HepG2 (cell line): Measurements from ENCODE around the gene GARIN5A. TPM values are rescaled to one million over a fixed set of nuclear protein-coding genes. Genes with fewer than 3 reads are reported as not detected.

Experiments used
- ASH2L ChIP-seq: fragments of 300-600, 200-600 bp; sonication (generic); IDR thresholded peaks from 2 replicates; pipeline ENCODE4 v1.7.0; 2017; ENCODE audit warnings: low read depth, mild to moderate bottlenecking, moderate library complexity, mixed read lengths, low read length; ENCODE audit not compliant: insufficient read length
- CBX1 ChIP-seq: IDR thresholded peaks from one replicate; pipeline ENCODE4 v1.6.1; 2016; ENCODE audit warnings: antibody characterized with exemption, low read depth
- GATAD2A ChIP-seq: IDR thresholded peaks from 2 replicates; pipeline ENCODE4 v1.6.1; 2016
- HCFC1 ChIP-seq: fragments of 150-350 bp; IDR thresholded peaks from 2 replicates; pipeline ENCODE4 v1.6.1; 2014; ENCODE audit warnings: low read depth, low read length
- MAFG ChIP-seq: sonication (generic); formaldehyde crosslinking; IDR thresholded peaks from 2 replicates; pipeline ENCODE4 v1.5.1; 2020; ENCODE audit warnings: mild to moderate bottlenecking, missing genetic modification reagents
- NFE2 ChIP-seq: sonication (generic); formaldehyde crosslinking; IDR thresholded peaks from 2 replicates; pipeline ENCODE4 v1.4.0; 2020; ENCODE audit warnings: missing genetic modification reagents
- NR1H2 ChIP-seq: sonication (generic); formaldehyde crosslinking; IDR thresholded peaks from 2 replicates; pipeline ENCODE4 v1.8.1; 2022; ENCODE audit warnings: low read depth, missing genetic modification reagents, borderline replicate concordance
- NR2C2 ChIP-seq: sonication (generic); formaldehyde crosslinking; IDR thresholded peaks from 2 replicates; pipeline ENCODE4 v1.4.0; 2020; ENCODE audit warnings: missing genetic modification reagents, mild to moderate bottlenecking, moderate library complexity, borderline replicate concordance
- REL ChIP-seq: sonication (generic); formaldehyde crosslinking; conservative IDR thresholded peaks from 2 replicates; pipeline ENCODE4 v1.8.0; 2022; ENCODE audit warnings: mild to moderate bottlenecking, missing genetic modification reagents, moderate library complexity
- RFXAP ChIP-seq: sonication (generic); formaldehyde crosslinking; IDR thresholded peaks from 2 replicates; pipeline ENCODE4 v1.4.0; 2020; ENCODE audit warnings: missing genetic modification reagents, borderline replicate concordance
- RNF219 ChIP-seq: sonication (generic); formaldehyde crosslinking; IDR thresholded peaks from 2 replicates; pipeline ENCODE4 v1.5.0; 2020; ENCODE audit warnings: mild to moderate bottlenecking, missing genetic modification reagents
- RXRA ChIP-seq: sonication (generic); formaldehyde crosslinking; IDR thresholded peaks from 2 replicates; pipeline ENCODE4 v1.5.1; 2020; ENCODE audit warnings: missing genetic modification reagents
- SAFB2 ChIP-seq: sonication (generic); formaldehyde crosslinking; IDR thresholded peaks from 2 replicates; pipeline ENCODE4 v1.5.1; 2020; ENCODE audit warnings: missing genetic modification reagents, low read depth, mild to moderate bottlenecking, borderline replicate concordance
- SCMH1 ChIP-seq: sonication (generic); formaldehyde crosslinking; IDR thresholded peaks from 2 replicates; pipeline ENCODE4 v1.9.0; 2021; ENCODE audit warnings: missing genetic modification reagents, mild to moderate bottlenecking, borderline replicate concordance
- SOX6 ChIP-seq, 2 experiments: fragments of 450-650 bp in 1 of 2; sonication (generic) in 1 of 2; formaldehyde crosslinking in 1 of 2; IDR thresholded peaks; 2 replicates each; pipeline versions ENCODE4 v1.4.0 to v1.6.1; 2017 to 2020; ENCODE audit warnings: antibody characterized with exemption in 1 of 2, mild to moderate bottlenecking in 1 of 2, missing genetic modification reagents in 1 of 2
- XBP1 ChIP-seq: sonication (generic); formaldehyde crosslinking; IDR thresholded peaks from 2 replicates; pipeline ENCODE4 v1.5.0; 2020; ENCODE audit warnings: missing genetic modification reagents
- ZFP62 ChIP-seq: sonication (generic); formaldehyde crosslinking; IDR thresholded peaks from 2 replicates; pipeline ENCODE4 v1.4.0; 2020; ENCODE audit warnings: missing genetic modification reagents
- ZNF256 ChIP-seq: sonication (generic); formaldehyde crosslinking; conservative IDR thresholded peaks from 2 replicates; pipeline ENCODE4 v1.4.0; 2020; ENCODE audit warnings: missing genetic modification reagents
- ZNF576 ChIP-seq: sonication (generic); formaldehyde crosslinking; IDR thresholded peaks from 2 replicates; pipeline ENCODE4 v1.4.0; 2020; ENCODE audit warnings: mild to moderate bottlenecking, missing genetic modification reagents
- ZNF687 ChIP-seq: sonication (generic); formaldehyde crosslinking; IDR thresholded peaks from 2 replicates; pipeline ENCODE4 v1.5.1; 2020; ENCODE audit warnings: mild to moderate bottlenecking, missing genetic modification reagents, moderate library complexity
- ZNF746 ChIP-seq: sonication (generic); formaldehyde crosslinking; IDR thresholded peaks from 2 replicates; pipeline ENCODE4 v1.8.0; 2022; ENCODE audit warnings: mild to moderate bottlenecking, missing genetic modification reagents
- ZNF790 ChIP-seq: sonication (generic); formaldehyde crosslinking; IDR thresholded peaks from 2 replicates; pipeline ENCODE4 v1.8.0; 2022; ENCODE audit warnings: missing genetic modification reagents, mild to moderate bottlenecking, borderline replicate concordance
- ZNF816 ChIP-seq: sonication (generic); formaldehyde crosslinking; IDR thresholded peaks from 2 replicates; pipeline ENCODE4 v1.8.0; 2022; ENCODE audit warnings: missing genetic modification reagents, mild to moderate bottlenecking, borderline replicate concordance
- ZNF83 ChIP-seq: sonication (generic); formaldehyde crosslinking; IDR thresholded peaks from 2 replicates; pipeline ENCODE4 v1.4.0; 2020; ENCODE audit warnings: missing genetic modification reagents, mild to moderate bottlenecking, borderline replicate concordance
- polyA plus RNA-seq, 8 experiments: library from polyadenylated mRNA; depleted of rRNA in 3 of 8; stranded (reverse) in 7 of 8; unstranded in 1 of 8; fragments of >200 nt; fragmentation: Illumina TruSeq in 4 of 8; extraction: Trizol in 4 of 8; gene quantifications; 2 replicates each; pipeline versions ENCODE4 v1.2.1 to v1.2.3, GENCODE V29; 2011 to 2016; ENCODE audit warnings: low read depth in 4 of 8, missing spikeins in 1 of 8, mixed read lengths in 1 of 8; ENCODE audit not compliant: insufficient read depth in 1 of 8
- total RNA-seq, 5 experiments: library from RNA; depleted of rRNA; stranded (reverse); fragments of >200 nt; fragmentation: Illumina TruSeq; extraction: Trizol; gene quantifications; 2 replicates each; pipeline ENCODE4 v1.2.3, GENCODE V29; 2016; ENCODE audit warnings: low read depth in 1 of 5

GARIN5A gene
- total and polyA plus RNA-seq, 2 of the 13 experiments (the other 11 are each of a cell fraction or from before 2014, with no cell fraction given): not detected

- TF ChIP-seq ZNF687 (CRISPR knock-in tag) (peak; percentile 79), RXRA (CRISPR knock-in tag) (0 out of 2 replicates have a peak, but pooled peaks have one; percentile 21), SCMH1 (CRISPR knock-in tag) (no peak), ZNF746 (CRISPR knock-in tag) (0 out of 2 replicates have a peak, but pooled peaks have one; percentile 57), SOX6 (IDR thresholded peaks at IDR 0.05) (no peak), SOX6 (CRISPR knock-in tag; IDR thresholded peaks at IDR 0.05) (peak; percentile 51; the same call in 1 of the 2 replicates), RFXAP (CRISPR knock-in tag) (no peak; the same call in 1 of the 2 replicates), ZNF83 (CRISPR knock-in tag) (no peak), XBP1 (CRISPR knock-in tag) (no peak), ZNF790 (CRISPR knock-in tag) (0 out of 2 replicates have a peak, but pooled peaks have one; percentile 32), CBX1 (no peak), SAFB2 (CRISPR knock-in tag) (no peak), ASH2L (peak; percentile 36), ZNF576 (CRISPR knock-in tag) (no peak), MAFG (no peak), NFE2 (CRISPR knock-in tag) (no peak), NR1H2 (CRISPR knock-in tag) (no peak), HCFC1 (peak; percentile 88), GATAD2A (CRISPR knock-in tag) (peak; percentile 28; the same call in 1 of the 2 replicates), ZNF816 (CRISPR knock-in tag) (no peak), ZFP62 (CRISPR knock-in tag) (no peak), RNF219 (CRISPR knock-in tag) (no peak), REL (CRISPR knock-in tag) (0 out of 2 replicates have a peak, but pooled peaks have one; percentile 58), ZNF256 (CRISPR knock-in tag) (no peak), NR2C2 (peak; percentile 68; the same call in 1 of the 2 replicates)
Observed at GRCh38 chr19:50511069-50511822, 34.6 kb upstream of the GARIN5A start, which contains the start of gene JOSD2 (continued).
